Measurements from ENCODE around the gene GLI3. TPM values are rescaled to one million over a fixed set of nuclear protein-coding genes. Genes with fewer than 3 reads are reported as not detected.

The GLI3 gene
- total RNA-seq, 1 donor from 2014 or later = 2.2 TPM

GRCh38 chr7:42134276-42134876 is 102.6 kb downstream of the GLI3 start:
- peaks cover 0 to 6% of the 10 kb centered on the region in 2 donors for H3K4me1 ChIP-seq
- intact Hi-C loops (cut with DNase I) = no loop called here
- DNase-seq (ENCODE audit: low spot score in 2 of 2) = no peak

GRCh38 chr7:42133321-42133720 is 103.7 kb downstream of the GLI3 start:
- TF ChIP-seq, protein P1, sequence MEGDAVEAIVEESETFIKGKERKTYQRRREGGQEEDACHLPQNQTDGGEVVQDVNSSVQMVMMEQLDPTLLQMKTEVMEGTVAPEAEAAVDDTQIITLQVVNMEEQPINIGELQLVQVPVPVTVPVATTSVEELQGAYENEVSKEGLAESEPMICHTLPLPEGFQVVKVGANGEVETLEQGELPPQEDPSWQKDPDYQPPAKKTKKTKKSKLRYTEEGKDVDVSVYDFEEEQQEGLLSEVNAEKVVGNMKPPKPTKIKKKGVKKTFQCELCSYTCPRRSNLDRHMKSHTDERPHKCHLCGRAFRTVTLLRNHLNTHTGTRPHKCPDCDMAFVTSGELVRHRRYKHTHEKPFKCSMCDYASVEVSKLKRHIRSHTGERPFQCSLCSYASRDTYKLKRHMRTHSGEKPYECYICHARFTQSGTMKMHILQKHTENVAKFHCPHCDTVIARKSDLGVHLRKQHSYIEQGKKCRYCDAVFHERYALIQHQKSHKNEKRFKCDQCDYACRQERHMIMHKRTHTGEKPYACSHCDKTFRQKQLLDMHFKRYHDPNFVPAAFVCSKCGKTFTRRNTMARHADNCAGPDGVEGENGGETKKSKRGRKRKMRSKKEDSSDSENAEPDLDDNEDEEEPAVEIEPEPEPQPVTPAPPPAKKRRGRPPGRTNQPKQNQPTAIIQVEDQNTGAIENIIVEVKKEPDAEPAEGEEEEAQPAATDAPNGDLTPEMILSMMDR (IDR thresholded peaks at IDR 0.05) = no peak

More at GRCh38 chr7:42134276-42134876, 102.6 kb downstream of the GLI3 start:
- no peak overlapping the region for H3K4me3 ChIP-seq
- H3K27me3 ChIP-seq = no peaks in the 10 kb centered on the region
- TF ChIP-seq, protein P1 (IDR thresholded peaks at IDR 0.05) = no peak
- no peak overlapping the region for H3K27ac ChIP-seq
- no peaks in the 10 kb centered on the region for H3K36me3 ChIP-seq
- H3K9me3 ChIP-seq = peaks cover 0 to 6% of the 10 kb centered on the region in 2 donors

GRCh38 chr7:42128703-42129102 is 108.3 kb downstream of the GLI3 start:
- intact Hi-C loops (cut with DNase I) = no loop called here
- Histone ChIP-seq H3K36me3 (no peaks in the 10 kb centered on the region), H3K27me3 (no peaks in the 10 kb centered on the region), H3K27ac (no peak overlapping the region), H3K4me3 (no peak overlapping the region), H3K4me1 (peaks cover 0 to 4% of the 10 kb centered on the region in 2 donors), H3K9me3 (peaks cover 0 to 6% of the 10 kb centered on the region in 2 donors)
- TF ChIP-seq, protein P1 (IDR thresholded peaks at IDR 0.05) = no peak
- DNase-seq (ENCODE audit: low spot score in 2 of 2) = no peak

More at GRCh38 chr7:42133321-42133720, 103.7 kb downstream of the GLI3 start:
- DNase-seq (ENCODE audit: low spot score in 2 of 2) = no peak
- Histone ChIP-seq H3K27ac (no peak overlapping the region), H3K4me1 (peaks cover 0 to 6% of the 10 kb centered on the region in 2 donors), H3K36me3 (no peaks in the 10 kb centered on the region), H3K9me3 (peaks cover 0 to 6% of the 10 kb centered on the region in 2 donors), H3K27me3 (no peaks in the 10 kb centered on the region), H3K4me3 (no peak overlapping the region)
- intact Hi-C loops (cut with DNase I) = no loop called here

- no peak for DNase-seq (ENCODE audit: low spot score in 2 of 2)
- peaks cover 0 to 6% of the 10 kb centered on the region in 2 donors for H3K9me3 ChIP-seq
- no peak overlapping the region for H3K27ac ChIP-seq
- no peaks in the 10 kb centered on the region for H3K27me3 ChIP-seq
- intact Hi-C loops (cut with DNase I) = no loop called here
- H3K4me3 ChIP-seq = no peak overlapping the region
- H3K36me3 ChIP-seq = no peaks in the 10 kb centered on the region
- TF ChIP-seq, protein P1 (IDR thresholded peaks at IDR 0.05) = no peak
- H3K4me1 ChIP-seq = no peaks in the 10 kb centered on the region
These were observed 109.8 kb downstream of the GLI3 start for GRCh38 chr7:42127232-42127622.

GRCh38 chr7:42126475-42127231 is 110.4 kb downstream of the GLI3 start:
- intact Hi-C loops (cut with DNase I) = no loop called here
- TF ChIP-seq, protein P1 (IDR thresholded peaks at IDR 0.05) = no peak
- Histone ChIP-seq H3K36me3 (no peaks in the 10 kb centered on the region), H3K27me3 (no peaks in the 10 kb centered on the region), H3K9me3 (peaks cover 0 to 6% of the 10 kb centered on the region in 2 donors), H3K27ac (no peak overlapping the region), H3K4me1 (no peaks in the 10 kb centered on the region), H3K4me3 (no peak overlapping the region)
- DNase-seq (ENCODE audit: low spot score in 2 of 2) = no peak
